ENCODE measurements around the gene ETV3.

ETV3 gene

GRCh38 chr1:157142201-157142600 is 4.0 kb upstream of the ETV3 start:
- in situ Hi-C loops (cut with MboI; ENCODE audit: low sequenced_read_pairs): no loop called here

- in situ Hi-C loops (cut with MboI; ENCODE audit: low sequenced_read_pairs): no loop called here
These were observed 3.1 kb upstream of the ETV3 start for GRCh38 chr1:157141212-157141855.

- in situ Hi-C loops (cut with MboI; ENCODE audit: low sequenced_read_pairs): no loop called here
These were observed 1.9 kb upstream of the ETV3 start for GRCh38 chr1:157140063-157140588.

- in situ Hi-C loops (cut with MboI; ENCODE audit: low sequenced_read_pairs): no loop called here
These were observed 989 bp upstream of the ETV3 start for GRCh38 chr1:157139052-157139715.

- in situ Hi-C loops (cut with MboI; ENCODE audit: low sequenced_read_pairs): no loop called here
These were observed 581 bp downstream of the ETV3 start for GRCh38 chr1:157137408-157138219.

- in situ Hi-C loops (cut with MboI; ENCODE audit: low sequenced_read_pairs): no loop called here
These were observed 1.2 kb downstream of the ETV3 start for GRCh38 chr1:157137046-157137407.

GRCh38 chr1:157136133-157136532 is 2.1 kb downstream of the ETV3 start:
- in situ Hi-C loops (cut with MboI; ENCODE audit: low sequenced_read_pairs): no loop called here

- in situ Hi-C loops (cut with MboI; ENCODE audit: low sequenced_read_pairs): no loop called here
These were observed 2.5 kb downstream of the ETV3 start for GRCh38 chr1:157135646-157136045.

GRCh38 chr1:157135070-157135469 is 3.1 kb downstream of the ETV3 start:
- in situ Hi-C loops (cut with MboI; ENCODE audit: low sequenced_read_pairs): no loop called here

GRCh38 chr1:157134442-157134841 is 3.8 kb downstream of the ETV3 start:
- in situ Hi-C loops (cut with MboI; ENCODE audit: low sequenced_read_pairs): no loop called here

- in situ Hi-C loops (cut with MboI; ENCODE audit: low sequenced_read_pairs): no loop called here
These were observed 4.8 kb downstream of the ETV3 start for GRCh38 chr1:157133426-157133825.

GRCh38 chr1:157132616-157133167 is 5.5 kb downstream of the ETV3 start:
- in situ Hi-C loops (cut with MboI; ENCODE audit: low sequenced_read_pairs): no loop called here

GRCh38 chr1:157132111-157132510 is 6.1 kb downstream of the ETV3 start:
- in situ Hi-C loops (cut with MboI; ENCODE audit: low sequenced_read_pairs): no loop called here

GRCh38 chr1:157131281-157131680 is 6.9 kb downstream of the ETV3 start:
- in situ Hi-C loops (cut with MboI; ENCODE audit: low sequenced_read_pairs): no loop called here

GRCh38 chr1:157124855-157125254 is 13.3 kb downstream of the ETV3 start:
- in situ Hi-C loops (cut with MboI; ENCODE audit: low sequenced_read_pairs): no loop called here

- in situ Hi-C loops (cut with MboI; ENCODE audit: low sequenced_read_pairs): no loop called here
These were observed 18.7 kb downstream of the ETV3 start for GRCh38 chr1:157119448-157119847.

- in situ Hi-C loops (cut with MboI; ENCODE audit: low sequenced_read_pairs): no loop called here
These were observed 19.2 kb downstream of the ETV3 start for GRCh38 chr1:157119008-157119407.

- in situ Hi-C loops (cut with MboI; ENCODE audit: low sequenced_read_pairs): no loop called here
These were observed 20.6 kb downstream of the ETV3 start for GRCh38 chr1:157117527-157118057.

GRCh38 chr1:157116737-157117103 is 21.5 kb downstream of the ETV3 start:
- in situ Hi-C loops (cut with MboI; ENCODE audit: low sequenced_read_pairs): no loop called here

- in situ Hi-C loops (cut with MboI; ENCODE audit: low sequenced_read_pairs): no loop called here
These were observed 22.1 kb downstream of the ETV3 start for GRCh38 chr1:157115851-157116736.

All from HL-60/S4 treated with retinoic acid at 250 ng/mL for 4 days and 3 days (cell line).